ENCODE results near the gene CRYBG1.
"Not testable (repeated sequence)": the region's sequence is repeated elsewhere in the genome, so short reads cannot be mapped to it uniquely, and the experiment has no call there.

Gene CRYBG1

GRCh38 chr6:106557837-106558236 lies 197.3 kb downstream of the CRYBG1 start:
- DNase-seq, result no peak

DNA sequence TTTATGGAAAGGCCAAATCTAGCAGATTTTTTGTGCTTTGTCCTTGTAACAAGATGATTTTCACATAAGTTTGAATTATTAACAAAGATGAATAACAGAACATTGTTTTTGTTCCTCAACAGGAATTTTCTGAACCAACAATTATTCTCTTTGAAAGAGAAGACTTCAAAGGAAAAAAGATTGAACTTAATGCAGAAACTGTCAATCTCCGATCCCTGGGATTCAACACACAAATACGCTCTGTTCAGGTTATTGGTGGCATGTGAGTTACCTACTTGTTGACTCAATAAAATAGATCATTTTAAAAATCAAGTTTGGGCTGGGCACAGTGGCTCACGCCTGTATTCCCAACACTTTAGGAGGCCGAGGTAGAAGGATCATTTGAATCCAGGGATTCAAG lies 197.8 kb downstream of the CRYBG1 start:
- DNase-seq, result no peak

- DNase-seq, result not testable (repeated sequence)
Observed at GRCh38 chr6:106559659-106560058, 199.1 kb downstream of the CRYBG1 start.

GRCh38 chr6:106560996-106561685 lies 200.6 kb downstream of the CRYBG1 start:
- DNase-seq, result no peak

DNA sequence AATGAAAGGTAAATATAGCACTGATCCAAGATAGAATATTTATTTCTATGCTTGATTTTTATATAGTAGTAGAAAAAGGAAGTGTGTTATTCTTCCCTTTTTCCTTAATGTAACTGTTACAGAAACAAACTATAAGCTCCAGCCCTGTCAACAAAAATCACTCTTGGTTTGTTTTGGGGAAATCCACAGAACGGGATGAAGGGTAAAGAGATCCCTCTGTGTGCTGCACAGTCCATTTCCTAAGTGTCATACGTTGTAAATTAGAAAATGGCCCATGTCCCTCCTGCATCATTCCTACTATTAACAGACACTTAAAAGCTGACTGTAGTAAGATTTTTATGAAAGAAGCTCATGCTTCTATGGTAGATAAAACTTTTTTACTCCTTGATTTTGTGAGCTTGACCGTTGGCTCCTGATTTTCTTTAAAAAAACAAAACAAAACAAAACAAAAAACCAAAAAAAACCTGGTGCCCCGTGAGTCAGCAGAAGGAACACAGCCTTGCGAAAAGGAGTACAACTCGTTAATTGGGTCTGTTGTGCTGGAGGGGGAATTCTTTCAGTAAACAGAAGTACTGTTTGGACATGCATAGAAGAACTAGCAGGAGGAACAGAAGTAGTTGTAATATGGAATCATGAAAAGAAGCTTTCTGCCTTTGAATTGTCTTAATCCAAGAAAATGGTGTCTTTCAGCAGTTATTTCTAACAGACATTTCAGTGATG lies 201.3 kb downstream of the CRYBG1 start:
- DNase-seq, result no peak

- DNase-seq, result no peak
Observed at GRCh38 chr6:106563614-106564013, 203.1 kb downstream of the CRYBG1 start.

DNA sequence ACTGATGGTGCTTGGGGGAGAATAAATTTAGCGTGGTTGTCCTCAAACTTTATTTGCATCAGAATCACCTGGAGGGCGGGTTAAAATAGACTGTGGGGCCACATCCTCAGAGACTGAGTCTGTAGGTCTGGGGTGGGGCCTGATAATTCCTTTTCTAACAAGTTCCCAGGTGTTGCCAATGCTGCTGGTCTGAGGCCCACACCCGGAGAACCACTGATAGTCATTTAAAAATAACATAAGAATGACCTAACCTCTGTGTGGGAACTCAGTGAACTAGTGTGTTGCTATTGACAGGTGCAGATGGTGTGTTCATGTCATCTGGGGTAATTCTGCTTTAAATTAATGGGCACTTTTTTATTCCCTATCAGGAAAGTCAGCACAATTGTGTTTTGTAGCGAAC lies 204.0 kb downstream of the CRYBG1 start:
- DNase-seq, result no peak

DNA sequence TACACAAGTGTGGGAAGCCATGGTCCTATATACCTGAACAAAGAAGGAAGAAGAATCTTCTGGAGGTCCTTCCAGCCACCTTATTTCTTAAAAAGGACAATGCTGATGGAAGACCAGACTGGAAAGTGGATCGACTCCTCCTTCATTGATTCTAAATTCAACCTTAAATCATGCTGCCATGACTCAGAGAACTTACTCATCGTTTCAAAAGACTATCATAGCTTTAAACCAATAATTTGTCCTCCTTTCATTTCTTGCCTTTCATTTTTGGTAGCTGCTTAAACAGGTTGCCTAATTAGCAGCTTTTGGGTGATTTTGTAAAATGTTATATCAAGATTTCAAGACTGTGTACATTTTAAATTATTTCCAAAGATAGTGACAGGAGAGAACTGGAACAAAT lies 208.0 kb downstream of the CRYBG1 start:
- DNase-seq, result no peak

DNA sequence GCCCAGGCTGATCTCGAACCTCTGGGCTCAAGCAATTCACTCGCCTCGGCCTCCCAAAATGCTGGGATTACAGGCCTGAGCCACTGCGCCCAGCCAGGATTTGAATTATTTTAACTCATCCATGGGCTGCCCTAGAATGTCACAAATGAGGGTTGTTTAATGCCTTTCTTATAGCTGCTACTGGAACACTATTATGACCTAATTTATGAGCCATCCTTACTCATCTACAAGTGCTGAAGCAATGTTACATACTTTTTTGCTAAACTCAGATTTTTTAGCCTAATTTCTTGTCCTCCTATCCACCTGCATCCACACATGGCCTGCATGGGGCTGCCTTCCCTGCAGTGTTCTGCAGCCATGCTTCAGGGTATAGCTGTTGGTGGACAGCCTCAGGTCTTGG lies 208.9 kb downstream of the CRYBG1 start:
- DNase-seq, result no peak

DNA sequence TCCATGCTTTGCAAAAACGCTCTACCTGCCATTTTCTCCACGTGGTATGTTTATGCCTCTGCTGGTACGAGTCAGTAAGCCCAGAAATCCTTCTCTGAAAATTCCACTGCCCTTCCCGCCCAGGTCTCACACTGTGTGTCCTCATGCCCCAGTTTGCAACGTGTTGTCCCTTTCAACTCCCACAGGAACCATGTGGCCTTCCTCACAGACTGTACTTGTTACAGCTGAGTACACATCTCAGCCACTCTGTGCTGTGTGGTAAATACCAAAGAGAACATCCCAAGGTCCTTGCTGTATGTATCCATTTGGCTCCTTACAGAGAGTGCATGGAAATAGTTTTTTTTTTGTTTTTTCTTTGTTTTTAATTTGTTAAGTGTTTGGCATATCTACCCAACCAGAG lies 211.9 kb downstream of the CRYBG1 start:
- no peak for DNase-seq

- DNase-seq, result no peak
Observed at GRCh38 chr6:106572875-106573585, 212.5 kb downstream of the CRYBG1 start.

GRCh38 chr6:106574741-106575458 lies 214.4 kb downstream of the CRYBG1 start:
- no peak for DNase-seq

DNA sequence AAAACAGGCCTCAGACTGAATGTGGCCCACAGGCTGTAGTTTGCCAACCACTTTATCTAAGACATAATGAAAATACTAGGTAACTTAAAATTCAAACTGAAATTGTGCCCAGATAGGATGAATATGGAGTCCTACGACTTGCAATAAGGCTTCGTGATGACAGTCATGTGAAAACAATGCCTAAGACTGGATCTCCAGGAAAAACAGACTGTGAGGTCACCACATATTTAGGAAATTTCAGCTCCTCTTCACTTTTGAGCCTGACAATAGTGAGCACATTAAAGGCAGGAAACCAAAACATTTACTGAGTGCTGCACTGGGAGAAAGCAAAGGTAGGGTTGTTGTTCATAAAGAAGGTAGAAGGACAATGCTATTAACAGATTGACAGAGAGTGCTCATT lies 218.8 kb downstream of the CRYBG1 start:
- no peak for DNase-seq

DNA sequence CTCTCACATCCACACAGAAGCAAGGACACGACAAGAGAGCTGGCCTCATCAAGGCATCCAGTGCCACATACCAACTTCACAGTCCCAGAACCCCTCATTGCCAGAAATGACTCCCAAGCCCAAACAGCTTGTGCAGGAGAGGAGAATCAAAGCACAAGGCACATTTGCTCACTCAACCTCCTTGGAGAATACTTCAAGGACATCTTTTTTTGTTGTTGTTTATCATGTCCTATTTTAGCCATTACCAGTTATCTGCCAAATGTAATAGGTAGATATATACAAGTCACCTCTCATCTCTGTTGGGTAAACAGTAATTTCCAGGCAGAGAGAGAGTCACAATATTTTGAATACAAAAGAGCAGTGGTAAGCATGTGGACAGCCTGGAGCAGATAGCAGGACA lies 221.0 kb downstream of the CRYBG1 start:
- DNase-seq, result no peak

- DNase-seq, result no peak
Observed at GRCh38 chr6:106586815-106587415, 226.4 kb downstream of the CRYBG1 start.

DNA sequence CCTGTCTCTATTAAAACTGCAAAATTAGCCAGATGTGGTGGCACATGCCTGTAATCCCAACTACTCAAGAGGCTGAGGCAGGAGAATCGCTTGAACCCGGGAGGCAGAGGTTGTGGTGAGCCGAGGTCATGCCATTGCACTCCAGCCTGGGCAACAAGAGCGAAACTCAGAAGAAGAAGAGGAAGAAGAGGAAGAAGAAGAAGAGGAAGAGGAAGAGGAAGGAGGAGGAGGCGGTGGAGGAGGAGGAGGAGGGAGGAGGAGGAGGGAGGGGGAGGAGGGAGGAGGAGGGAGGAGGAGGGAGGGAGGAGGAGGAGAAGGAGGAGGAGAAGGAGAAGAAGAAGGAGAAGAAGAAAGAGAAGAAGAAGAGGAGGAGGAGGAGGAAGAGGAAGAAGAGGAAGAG lies 228.4 kb downstream of the CRYBG1 start:
- not testable (repeated sequence) for DNase-seq

- DNase-seq, result no peak
Observed at GRCh38 chr6:106591111-106591825, 230.8 kb downstream of the CRYBG1 start.

GRCh38 chr6:106599440-106599839 lies 238.9 kb downstream of the CRYBG1 start:
- no peak for DNase-seq

DNA sequence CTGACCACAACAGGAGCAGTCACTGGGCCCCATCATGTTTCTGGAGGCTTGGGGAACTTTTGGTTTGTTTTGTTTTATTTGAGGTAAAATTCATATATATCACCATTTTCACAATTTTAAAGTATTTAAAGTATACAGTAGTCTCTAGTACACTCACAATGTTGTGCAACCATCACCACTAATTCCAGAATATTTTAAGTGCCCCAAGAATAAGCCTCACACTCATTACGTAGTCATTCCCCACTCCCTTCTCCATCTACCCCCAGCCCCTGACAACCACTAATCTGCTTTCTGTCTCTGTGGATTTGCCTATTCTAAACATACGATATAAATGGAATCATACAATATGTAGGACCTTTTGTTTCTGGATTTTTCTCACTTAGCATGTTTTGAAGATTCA lies 239.8 kb downstream of the CRYBG1 start:
- DNase-seq, result no peak

GRCh38 chr6:106608080-106608668 lies 247.7 kb downstream of the CRYBG1 start:
- no peak for DNase-seq

DNA sequence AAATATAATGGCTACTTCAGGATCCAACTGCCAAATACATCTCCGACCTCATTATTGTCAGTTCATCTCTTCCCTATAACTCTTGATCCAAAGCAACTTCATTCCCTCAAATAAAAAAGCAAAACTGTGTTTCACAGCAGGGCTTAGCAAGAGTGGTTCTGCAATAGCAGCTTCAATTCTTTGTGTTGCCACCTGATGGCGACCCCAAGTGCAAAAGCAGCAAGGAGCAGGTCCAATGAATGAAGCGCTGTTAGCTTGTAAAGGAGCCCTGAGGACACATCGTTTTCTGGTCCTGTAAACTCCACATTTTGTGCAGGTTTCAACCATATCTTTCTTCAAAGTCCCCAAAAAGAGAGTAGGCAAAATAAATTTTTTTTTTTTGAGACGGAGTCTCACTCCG lies 249.2 kb downstream of the CRYBG1 start:
- DNase-seq, result no peak

DNA sequence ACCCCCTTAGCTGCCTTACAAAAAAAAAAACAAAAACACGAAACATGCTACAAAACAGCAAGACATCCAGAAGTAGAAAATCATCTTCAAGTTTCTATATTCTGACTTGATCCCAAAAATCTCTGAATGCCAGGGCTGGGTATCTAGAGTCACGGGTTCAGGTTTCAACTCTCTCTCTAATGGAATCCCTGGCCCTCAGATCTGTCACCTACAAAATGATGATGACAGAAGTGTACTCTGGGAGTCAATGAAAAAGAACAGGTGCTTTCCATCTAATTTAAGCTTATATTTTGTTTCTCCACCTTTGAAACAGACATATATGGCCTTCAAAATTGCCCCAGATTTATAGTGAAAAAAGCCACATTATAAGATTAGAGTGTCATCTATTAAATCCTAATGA lies 250.5 kb downstream of the CRYBG1 start:
- no peak for DNase-seq

Measured in cerebellar nuclear complex (tissue), 1 donor.